GM23248 (cell line): ENCODE results near the gene RUNX1.

Experiments
- EZH2 ChIP-seq: fragments of 200-600 bp; sonication (generic); IDR thresholded peaks from 2 replicates; pipeline ENCODE4 v1.6.1; 2018; ENCODE audit warnings: antibody characterized with exemption, mild to moderate bottlenecking; ENCODE audit not compliant: insufficient read depth, poor library complexity, severe bottlenecking
- EZH2phosphoT487 ChIP-seq: fragments of 200-600 bp; sonication (generic); IDR thresholded peaks from 2 replicates; pipeline ENCODE4 v1.6.1; 2018; ENCODE audit warnings: antibody characterized with exemption, moderate library complexity, mild to moderate bottlenecking, low read depth; ENCODE audit not compliant: insufficient read depth

DNA sequence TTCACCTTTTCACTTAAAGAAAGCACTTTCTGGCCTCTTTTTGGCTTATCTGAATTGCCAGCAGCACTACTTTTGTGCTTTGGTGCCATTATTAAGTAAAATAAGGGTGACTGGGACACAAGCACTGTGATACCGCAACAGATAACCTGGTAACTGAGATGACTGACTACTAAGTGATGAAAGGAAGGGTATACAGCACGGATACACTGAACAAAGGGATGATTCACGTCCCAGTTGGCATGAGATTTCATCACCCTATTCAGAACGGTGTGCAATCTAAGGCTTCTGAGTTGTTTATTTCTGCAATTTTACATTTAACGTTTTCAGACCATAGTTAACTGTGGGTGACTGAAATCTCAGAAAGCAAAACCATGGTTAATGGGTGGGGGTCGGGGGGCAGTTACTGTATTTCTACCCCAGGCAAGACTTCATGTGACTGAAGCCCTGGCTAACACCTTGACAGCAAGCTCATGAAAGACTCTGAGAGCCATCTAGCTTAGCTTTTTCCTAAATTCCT lies 277.5 kb downstream of the RUNX1 start:
- TF ChIP-seq EZH2: no peak
- no peak for TF ChIP-seq EZH2phosphoT487
